ENCODE measurements around the gene SDCCAG8. TPM values are rescaled to one million over a fixed set of nuclear protein-coding genes. Genes with fewer than 3 reads are reported as not detected.

SDCCAG8 gene
- total RNA-seq, 1 experiment from 2014 or later: 14.0 TPM

DNA sequence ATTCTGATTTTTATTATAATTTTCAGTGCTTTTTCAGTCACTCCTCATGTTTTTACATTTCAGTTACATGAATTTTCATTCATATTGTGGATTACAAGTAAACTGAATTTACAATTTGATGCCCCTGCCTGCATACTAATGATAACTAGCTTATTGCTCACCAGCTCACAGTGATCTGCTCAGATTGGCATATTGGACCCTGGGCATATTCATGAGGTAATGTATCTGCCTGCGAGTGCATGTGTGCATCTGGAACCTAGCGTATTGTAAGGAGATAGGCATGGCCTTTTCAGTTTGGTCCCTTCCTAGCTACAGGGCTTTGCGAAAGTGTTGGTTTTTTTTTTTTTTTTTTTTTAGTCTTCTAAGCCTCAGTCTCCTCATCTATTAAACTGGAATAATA lies 213.7 kb downstream of the SDCCAG8 start:
- H3K27ac ChIP-seq (ENCODE audit: low read length): no peak overlapping the region
- CTCF ChIA-PET: no interaction called here
- no TSS peak for BruUV-seq (replicated peaks)
- TF ChIP-seq REST (IDR thresholded peaks at IDR 0.05; ENCODE audit: insufficient read depth in 1 of 2, low read depth in 2 of 2, low read length in 1 of 2) (no peak), POLR2AphosphoS5 (IDR thresholded peaks at IDR 0.05; ENCODE audit: low read depth, low read length) (no peak)
- TF ChIP-seq, protein P1, sequence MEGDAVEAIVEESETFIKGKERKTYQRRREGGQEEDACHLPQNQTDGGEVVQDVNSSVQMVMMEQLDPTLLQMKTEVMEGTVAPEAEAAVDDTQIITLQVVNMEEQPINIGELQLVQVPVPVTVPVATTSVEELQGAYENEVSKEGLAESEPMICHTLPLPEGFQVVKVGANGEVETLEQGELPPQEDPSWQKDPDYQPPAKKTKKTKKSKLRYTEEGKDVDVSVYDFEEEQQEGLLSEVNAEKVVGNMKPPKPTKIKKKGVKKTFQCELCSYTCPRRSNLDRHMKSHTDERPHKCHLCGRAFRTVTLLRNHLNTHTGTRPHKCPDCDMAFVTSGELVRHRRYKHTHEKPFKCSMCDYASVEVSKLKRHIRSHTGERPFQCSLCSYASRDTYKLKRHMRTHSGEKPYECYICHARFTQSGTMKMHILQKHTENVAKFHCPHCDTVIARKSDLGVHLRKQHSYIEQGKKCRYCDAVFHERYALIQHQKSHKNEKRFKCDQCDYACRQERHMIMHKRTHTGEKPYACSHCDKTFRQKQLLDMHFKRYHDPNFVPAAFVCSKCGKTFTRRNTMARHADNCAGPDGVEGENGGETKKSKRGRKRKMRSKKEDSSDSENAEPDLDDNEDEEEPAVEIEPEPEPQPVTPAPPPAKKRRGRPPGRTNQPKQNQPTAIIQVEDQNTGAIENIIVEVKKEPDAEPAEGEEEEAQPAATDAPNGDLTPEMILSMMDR (IDR thresholded peaks at IDR 0.05): no peak
- H3K4me3 ChIP-seq (ENCODE audit: low read depth in 2 of 2, low read length in 2 of 2): no peak overlapping the region
- H3K9me3 ChIP-seq (ENCODE audit: control insufficient read depth, insufficient read depth, low read depth, low read length): no peaks in the 10 kb centered on the region
- ATAC-seq (no peak), DNase-seq (ENCODE audit: low read depth, low spot score) (no peak)
- no peaks in the 10 kb centered on the region for H3K36me3 ChIP-seq (ENCODE audit: control insufficient read depth, insufficient read depth, low read length)
- POLR2A ChIA-PET: no interaction called here
- no peaks in the 10 kb centered on the region for H3K27me3 ChIP-seq (ENCODE audit: control insufficient read depth, insufficient read depth, low read length)
- intact Hi-C loops (cut with micrococcal nuclease; ENCODE audit: unreplicated experiment) (no loop called here), in situ Hi-C loops (cut with HindIII; ENCODE audit: low pct_unique_long_range_greater_than_20kb, low sequenced_read_pairs) (no loop called here)
- H3K4me1 ChIP-seq (ENCODE audit: control insufficient read depth, insufficient read depth, low read length): no peaks in the 10 kb centered on the region

DNA sequence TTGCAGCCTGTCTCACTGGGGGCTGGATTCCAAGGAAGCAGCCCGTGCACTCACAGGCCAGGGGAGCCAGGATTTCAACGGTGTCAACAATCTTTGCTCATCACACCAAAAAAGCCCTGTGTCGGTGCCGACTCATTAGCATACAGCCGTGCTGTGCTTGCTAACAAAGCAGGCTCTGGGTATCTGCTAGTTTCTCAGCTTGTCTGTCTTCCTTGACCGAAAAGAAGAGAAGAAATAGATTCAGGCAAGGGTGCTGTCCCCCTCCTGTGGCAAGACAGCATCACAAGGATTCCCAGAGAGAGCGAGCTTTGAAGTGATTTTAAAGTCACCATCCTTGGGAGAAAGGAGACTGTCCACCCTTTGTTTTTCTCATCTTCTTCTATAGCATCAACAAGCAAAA lies 214.7 kb downstream of the SDCCAG8 start:
- Histone ChIP-seq H3K4me1 (ENCODE audit: control insufficient read depth, insufficient read depth, low read length) (no peaks in the 10 kb centered on the region), H3K27me3 (ENCODE audit: control insufficient read depth, insufficient read depth, low read length) (no peaks in the 10 kb centered on the region), H3K4me3 (ENCODE audit: low read depth in 2 of 2, low read length in 2 of 2) (no peak overlapping the region), H3K36me3 (ENCODE audit: control insufficient read depth, insufficient read depth, low read length) (no peaks in the 10 kb centered on the region), H3K9me3 (ENCODE audit: control insufficient read depth, insufficient read depth, low read depth, low read length) (no peaks in the 10 kb centered on the region), H3K27ac (ENCODE audit: low read length) (no peak overlapping the region)
- ATAC-seq (no peak), DNase-seq (ENCODE audit: low read depth, low spot score) (no peak)
- intact Hi-C loops (cut with micrococcal nuclease; ENCODE audit: unreplicated experiment): no loop called here
- ChIA-PET CTCF (interaction anchor here (0.5 kb wide), 1 partner anchor 8 kb away, joined by 3 read pairs; no protein-coding TSS in a partner anchor), POLR2A (no interaction called here)
- in situ Hi-C loops (cut with HindIII; ENCODE audit: low pct_unique_long_range_greater_than_20kb, low sequenced_read_pairs): no loop called here
- TF ChIP-seq POLR2AphosphoS5 (IDR thresholded peaks at IDR 0.05; ENCODE audit: low read depth, low read length) (no peak), REST (IDR thresholded peaks at IDR 0.05; ENCODE audit: insufficient read depth in 1 of 2, low read depth in 2 of 2, low read length in 1 of 2) (no peak), TCF7L2 (IDR thresholded peaks at IDR 0.05; ENCODE audit: low read depth, low read length) (no peak), SIN3A (IDR thresholded peaks at IDR 0.05; ENCODE audit: borderline replicate concordance, insufficient read depth, low read depth, low read length) (no peak)
- TF ChIP-seq, protein P1 (IDR thresholded peaks at IDR 0.05): no peak
- no TSS peak for BruUV-seq (replicated peaks)
